GM18526 (cell line): ENCODE data around the gene PTPRN2.

Source experiments
- POLR2A ChIP-seq: IDR thresholded peaks from 3 replicates; pipeline ENCODE4 v1.6.1; 2011; ENCODE audit not compliant: insufficient read length; ENCODE audit errors: extremely low read depth

The PTPRN2 gene

GRCh38 chr7:157595086-157595855 is 992.4 kb downstream of the PTPRN2 start:
- TF ChIP-seq POLR2A = no peak

- no peak for TF ChIP-seq POLR2A
These were observed 993.3 kb downstream of the PTPRN2 start for GRCh38 chr7:157594306-157594705.

GRCh38 chr7:157593541-157593940 is 994.1 kb downstream of the PTPRN2 start:
- no peak for TF ChIP-seq POLR2A

- TF ChIP-seq POLR2A = no peak
These were observed 997.1 kb downstream of the PTPRN2 start for GRCh38 chr7:157590526-157590925.

- TF ChIP-seq POLR2A = no peak
These were observed 997.9 kb downstream of the PTPRN2 start for GRCh38 chr7:157589680-157590079.

- TF ChIP-seq POLR2A = no peak
These were observed 999.6 kb downstream of the PTPRN2 start for GRCh38 chr7:157587805-157588560.

- TF ChIP-seq POLR2A = no peak
These were observed 1000.4 kb downstream of the PTPRN2 start for GRCh38 chr7:157587051-157587804.

GRCh38 chr7:157586426-157586955 is 1001.1 kb downstream of the PTPRN2 start:
- TF ChIP-seq POLR2A = no peak

GRCh38 chr7:157585113-157585861 is 1002.3 kb downstream of the PTPRN2 start:
- no peak for TF ChIP-seq POLR2A

GRCh38 chr7:157584420-157584819 is 1003.2 kb downstream of the PTPRN2 start:
- no peak for TF ChIP-seq POLR2A

GRCh38 chr7:157581740-157582139 is 1005.9 kb downstream of the PTPRN2 start:
- no peak for TF ChIP-seq POLR2A

- TF ChIP-seq POLR2A = no peak
These were observed 1007.3 kb downstream of the PTPRN2 start for GRCh38 chr7:157580324-157580723.

GRCh38 chr7:157579425-157579824 is 1008.2 kb downstream of the PTPRN2 start:
- TF ChIP-seq POLR2A = no peak

GRCh38 chr7:157577796-157578339 is 1009.8 kb downstream of the PTPRN2 start:
- no peak for TF ChIP-seq POLR2A

- TF ChIP-seq POLR2A = no peak
These were observed 1010.6 kb downstream of the PTPRN2 start for GRCh38 chr7:157577061-157577460.

- no peak for TF ChIP-seq POLR2A
These were observed 1011.2 kb downstream of the PTPRN2 start for GRCh38 chr7:157576415-157576814.
